GM12865 (cell line): ENCODE results near the gene CDKL5.

ENCODE experiments used
- DNase-seq: peaks from one replicate; pipeline ENCODE4 v3.0.0; 2010; ENCODE audit warnings: low read depth
- H3K4me3 ChIP-seq: 2 replicates; pipeline ENCODE4 v1.5.1; 2011; ENCODE audit warnings: mild to moderate bottlenecking, low read depth, low read length, control low read depth
- TF ChIP-seq, protein P1 (sequence below): IDR thresholded peaks from 2 replicates; pipeline ENCODE4 v1.5.1; 2011; ENCODE audit warnings: low read length, control low read depth, low read depth, inconsistent platforms; ENCODE audit not compliant: insufficient read depth; ENCODE audit errors: missing control alignments

The CDKL5 gene

DNA sequence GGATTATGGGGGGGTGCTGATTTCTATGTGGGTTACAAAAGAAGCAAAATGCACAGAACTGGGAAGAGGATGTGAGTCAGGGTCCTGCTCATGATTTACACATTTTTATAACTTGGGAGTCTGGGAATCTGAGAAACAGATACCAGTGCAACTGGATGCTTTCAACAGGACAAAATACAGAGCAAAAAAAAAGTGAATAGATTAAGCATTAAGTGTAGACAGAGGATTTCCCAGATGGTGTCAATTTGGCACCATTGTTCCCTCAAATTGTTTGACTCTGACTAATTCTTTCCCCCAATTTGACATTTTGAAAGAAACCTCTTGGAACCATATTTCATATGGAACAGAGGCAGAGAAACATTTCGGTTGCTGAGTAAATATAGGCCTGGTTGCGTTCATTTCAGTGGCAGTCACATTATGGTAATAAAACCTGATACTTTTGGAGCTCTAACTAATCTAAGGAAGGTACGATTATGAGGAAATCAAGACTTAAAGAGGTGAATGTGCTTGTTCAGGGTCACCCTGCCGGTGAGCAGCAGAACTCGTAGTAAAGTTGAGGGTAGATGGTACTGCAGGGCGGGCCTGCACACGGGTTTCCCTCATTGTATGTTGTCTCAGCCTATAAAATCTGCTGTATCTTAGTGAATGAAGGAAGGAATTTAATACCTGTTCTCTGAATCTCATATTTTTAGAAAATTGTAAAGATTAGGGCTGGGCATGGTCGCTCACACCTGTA lies 18.7 kb upstream of the CDKL5 start:
- H3K4me3 ChIP-seq: no peak overlapping the region
- TF ChIP-seq, protein P1, sequence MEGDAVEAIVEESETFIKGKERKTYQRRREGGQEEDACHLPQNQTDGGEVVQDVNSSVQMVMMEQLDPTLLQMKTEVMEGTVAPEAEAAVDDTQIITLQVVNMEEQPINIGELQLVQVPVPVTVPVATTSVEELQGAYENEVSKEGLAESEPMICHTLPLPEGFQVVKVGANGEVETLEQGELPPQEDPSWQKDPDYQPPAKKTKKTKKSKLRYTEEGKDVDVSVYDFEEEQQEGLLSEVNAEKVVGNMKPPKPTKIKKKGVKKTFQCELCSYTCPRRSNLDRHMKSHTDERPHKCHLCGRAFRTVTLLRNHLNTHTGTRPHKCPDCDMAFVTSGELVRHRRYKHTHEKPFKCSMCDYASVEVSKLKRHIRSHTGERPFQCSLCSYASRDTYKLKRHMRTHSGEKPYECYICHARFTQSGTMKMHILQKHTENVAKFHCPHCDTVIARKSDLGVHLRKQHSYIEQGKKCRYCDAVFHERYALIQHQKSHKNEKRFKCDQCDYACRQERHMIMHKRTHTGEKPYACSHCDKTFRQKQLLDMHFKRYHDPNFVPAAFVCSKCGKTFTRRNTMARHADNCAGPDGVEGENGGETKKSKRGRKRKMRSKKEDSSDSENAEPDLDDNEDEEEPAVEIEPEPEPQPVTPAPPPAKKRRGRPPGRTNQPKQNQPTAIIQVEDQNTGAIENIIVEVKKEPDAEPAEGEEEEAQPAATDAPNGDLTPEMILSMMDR: no peak
- DNase-seq: no peak

DNA sequence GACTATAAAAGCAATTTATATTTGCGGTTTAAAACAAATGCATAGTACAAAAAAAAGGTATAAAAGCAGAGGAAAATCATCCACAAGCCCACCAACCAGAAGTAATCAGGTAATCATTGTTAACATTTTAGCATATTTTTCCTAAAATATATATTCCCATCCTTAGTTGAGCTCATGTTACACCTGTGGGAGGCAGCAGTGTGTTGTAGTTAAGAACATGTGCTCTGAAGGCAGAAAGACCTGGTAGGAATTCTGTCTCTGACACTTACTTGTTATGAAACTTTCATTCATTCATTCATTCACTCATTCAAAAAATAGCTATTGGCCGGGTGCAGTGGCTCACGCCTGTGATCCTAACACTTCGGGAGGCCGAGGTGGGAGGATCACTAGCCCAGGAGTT lies 15.4 kb upstream of the CDKL5 start:
- peak; percentile 30 for DNase-seq
- H3K4me3 ChIP-seq: no peak overlapping the region
- TF ChIP-seq, protein P1: peak; percentile 23

DNA sequence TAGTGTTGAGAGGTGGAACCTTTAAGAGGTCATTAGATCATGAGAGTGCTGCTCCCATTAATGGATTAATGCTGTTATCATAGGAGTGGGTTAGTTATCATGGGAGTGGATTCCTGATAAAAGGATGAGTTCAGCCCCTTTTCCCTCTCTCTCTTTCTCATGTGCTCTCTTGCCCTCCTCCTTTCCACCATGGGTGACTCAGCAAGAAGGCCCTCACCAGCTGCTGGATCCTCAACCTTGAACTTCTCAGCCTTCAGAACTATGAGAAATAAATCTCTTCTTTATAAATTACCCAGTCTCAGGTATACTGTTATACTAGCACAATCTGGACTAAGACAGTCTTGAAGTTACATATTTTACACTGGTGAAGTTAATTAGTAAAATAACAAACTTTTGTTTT lies 10.0 kb upstream of the CDKL5 start:
- H3K4me3 ChIP-seq: no peak overlapping the region
- no peak for DNase-seq
- TF ChIP-seq, protein P1: no peak

DNA sequence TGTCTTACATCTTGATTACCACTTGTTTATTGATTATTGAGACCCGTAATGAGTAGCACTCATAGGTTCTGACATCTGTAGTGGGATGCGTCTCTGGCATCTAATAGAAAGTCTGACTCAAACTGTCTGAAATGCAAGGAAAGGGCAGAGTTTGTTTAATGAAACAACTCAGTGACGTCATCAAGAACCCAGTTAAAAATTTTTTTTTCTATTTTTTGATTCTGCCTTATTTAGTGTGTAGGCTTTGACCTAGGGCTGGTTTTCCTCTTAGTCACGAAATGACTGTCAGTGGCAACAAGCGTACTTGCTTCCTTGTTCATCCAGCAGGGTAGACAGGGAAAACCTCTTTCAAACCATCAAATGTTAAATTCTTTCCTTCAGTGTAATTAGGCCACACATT lies 3.1 kb upstream of the CDKL5 start:
- H3K4me3 ChIP-seq: no peak overlapping the region
- TF ChIP-seq, protein P1: no peak
- DNase-seq: no peak

DNA sequence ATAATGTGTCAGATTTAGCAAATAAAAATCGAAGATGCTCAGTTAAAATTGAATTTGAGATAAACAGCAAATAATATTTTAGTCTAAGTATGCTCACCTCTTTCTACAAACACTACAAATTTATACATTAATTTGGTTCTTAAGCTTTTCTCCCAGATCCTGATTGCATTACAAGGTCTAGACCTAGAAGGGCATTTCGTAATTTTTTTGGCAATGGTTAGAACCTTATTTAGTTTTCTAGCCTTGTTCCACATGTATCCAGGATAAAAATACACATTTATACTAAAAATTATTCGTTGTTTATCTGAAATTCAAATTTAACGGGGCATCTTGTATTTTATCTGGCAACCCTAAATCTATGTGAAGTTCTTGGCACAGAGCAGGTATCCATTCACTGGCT lies 2.5 kb upstream of the CDKL5 start:
- DNase-seq: no peak
- TF ChIP-seq, protein P1: no peak
- no peak overlapping the region for H3K4me3 ChIP-seq

DNA sequence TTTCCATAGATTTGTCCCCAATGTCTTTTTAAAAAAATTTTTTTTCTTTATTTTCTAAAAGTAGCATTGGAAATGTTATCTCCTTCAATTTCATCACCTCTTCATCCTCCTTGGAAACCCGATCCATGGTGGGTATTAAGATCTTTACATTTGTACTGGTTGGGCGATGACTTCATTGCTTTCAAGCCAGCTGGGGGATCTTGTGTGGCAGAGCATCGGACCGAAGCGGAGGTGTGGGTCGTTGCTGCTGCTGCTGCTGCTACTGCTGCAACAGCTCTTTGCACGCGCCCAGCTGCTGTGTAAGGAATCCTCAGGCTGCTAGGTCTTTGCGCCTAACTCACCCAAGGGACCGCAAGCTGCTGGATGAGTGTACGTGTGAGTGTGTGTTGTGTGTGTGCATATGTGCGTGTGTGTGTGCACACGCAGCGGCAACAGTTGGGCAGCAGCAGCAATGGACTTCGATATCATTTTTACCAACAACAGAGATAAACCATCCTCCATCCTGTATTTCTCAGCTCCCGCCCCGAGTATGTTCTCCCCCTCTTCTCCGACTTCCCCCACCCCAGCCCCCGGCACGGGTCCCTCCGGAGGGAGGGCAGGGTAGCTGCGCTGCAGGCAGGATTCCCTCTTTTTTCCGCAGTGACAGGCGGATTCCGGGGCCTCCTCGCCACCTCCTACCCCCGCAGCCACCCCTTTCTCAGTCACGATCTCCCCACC lies 768 bp upstream of the CDKL5 start:
- TF ChIP-seq, protein P1: no peak
- peak; percentile 63 for DNase-seq
- H3K4me3 ChIP-seq: peak overlapping the region; percentile 76
